GM12878 (cell line): ENCODE data around the gene EXPH5. TPM values are rescaled to one million over a fixed set of nuclear protein-coding genes. Genes with fewer than 3 reads are reported as not detected.

Experiments used
- ATAC-seq: fragments of 200-7000 bp; cut with Tn5 transposase; 3 replicates; pipeline ENCODE4 v1.9.1; 2020; ENCODE audit warnings: mild to moderate bottlenecking, moderate library complexity
- BruUV-seq: library from RNA; stranded (reverse); fragments of 400-500 nt; replicated peaks from 2 replicates; lab custom pipeline; 2021; lab: Mats Ljungman, UMichigan
- CTCF ChIA-PET: fragments of 300-600 bp; sonication (Branson Sonifier 250); formaldehyde crosslinking; extraction: SDS; loops from one replicate; lab custom pipeline; 2021; ENCODE audit warnings: inconsistent platforms; lab: Yijun Ruan, JAX
- POLR2A ChIA-PET: fragments of 350-600 bp; formaldehyde crosslinking; extraction: SDS; loops from one replicate; lab custom pipeline; 2021; ENCODE audit warnings: inconsistent platforms; lab: Charles Lee
- RAD21 ChIA-PET: fragments of 300-600 bp; sonication (Branson Sonifier 250); formaldehyde crosslinking; loops from one replicate; lab custom pipeline; 2023; ENCODE audit warnings: antibody characterized with exemption; ENCODE audit not compliant: unreplicated experiment; lab: Charles Lee
- SMC1A ChIA-PET: fragments of 300-600 bp; sonication (Branson Sonifier 250); formaldehyde crosslinking; loops from one replicate; lab custom pipeline; 2023; ENCODE audit not compliant: unreplicated experiment, uncharacterized antibody; lab: Charles Lee
- DNase-seq: peaks from one replicate; pipeline ENCODE4 v3.0.0-alpha.2; 2011; ENCODE audit warnings: low read depth, low spot score
- FAIRE-seq: peaks from 3 replicates; lab custom pipeline; 2011; peaks lifted over from hg19 to GRCh38; lab: Jason Lieb, UNC
- H2AFZ ChIP-seq: 2 replicates; pipeline ENCODE4 v1.6.0; 2011; ENCODE audit warnings: low read depth, low read length, control low read depth; ENCODE audit not compliant: control insufficient read depth
- H3K27ac ChIP-seq: 2 replicates; pipeline ENCODE4 v1.5.1; 2011; ENCODE audit warnings: control low read depth; ENCODE audit not compliant: control insufficient read depth, insufficient read depth
- H3K27me3 ChIP-seq, 2 experiments: replicated peaks in 1 of 2; 2 replicates each; pipeline versions ENCODE4 v1.6.0 to v1.6.1; 2011; ENCODE audit warnings: low read length in 1 of 2; ENCODE audit not compliant: control insufficient read depth in 2 of 2, insufficient read depth in 2 of 2
- H3K36me3 ChIP-seq, 2 experiments: 2 replicates each; pipeline ENCODE4 v1.5.1; 2011; ENCODE audit warnings: low read length in 1 of 2; ENCODE audit not compliant: control insufficient read depth in 2 of 2, insufficient read depth in 2 of 2
- H3K4me1 ChIP-seq: 2 replicates; pipeline ENCODE4 v1.6.1; 2011; ENCODE audit warnings: mild to moderate bottlenecking, low read length, moderate library complexity, mixed read lengths; ENCODE audit not compliant: control insufficient read depth, insufficient read depth
- H3K4me2 ChIP-seq: 2 replicates; pipeline ENCODE4 v1.6.0; 2011; ENCODE audit warnings: control low read depth; ENCODE audit not compliant: control insufficient read depth, insufficient read depth
- H3K4me3 ChIP-seq: fragments of 200-600 bp; sonication (generic); 2 replicates; pipeline ENCODE4 v1.5.1; 2016
- H3K79me2 ChIP-seq: 2 replicates; pipeline ENCODE4 v1.6.0; 2011; ENCODE audit warnings: low read length; ENCODE audit not compliant: control insufficient read depth, insufficient read depth
- H3K9ac ChIP-seq: 2 replicates; pipeline ENCODE4 v1.8.0; 2011; ENCODE audit warnings: low read length, control low read depth, mixed read lengths; ENCODE audit not compliant: control insufficient read depth, insufficient read depth
- H3K9me3 ChIP-seq: replicated peaks from 3 replicates; pipeline ENCODE4 v1.5.1; 2011; ENCODE audit warnings: mild to moderate bottlenecking, low read length; ENCODE audit not compliant: control insufficient read depth, insufficient read depth
- H4K20me1 ChIP-seq: 2 replicates; pipeline ENCODE4 v1.6.0; 2011; ENCODE audit not compliant: control insufficient read depth, insufficient read depth
- IKZF2 ChIP-seq, 2 experiments: fragments of 450-650 bp; IDR thresholded peaks; 2 replicates each; pipeline ENCODE4 v1.6.1; 2017; ENCODE audit warnings: mild to moderate bottlenecking in 2 of 2, moderate library complexity in 2 of 2
- MLLT1 ChIP-seq: fragments of 450-650 bp; IDR thresholded peaks from 2 replicates; pipeline ENCODE4 v1.6.1; 2016; ENCODE audit warnings: mild to moderate bottlenecking
- TBL1XR1 ChIP-seq: IDR thresholded peaks from 2 replicates; pipeline ENCODE4 v1.6.1; 2012; ENCODE audit warnings: low read depth, low read length, improper control_type of control experiment
- ZNF24 ChIP-seq: fragments of 450-650 bp; IDR thresholded peaks from 2 replicates; pipeline ENCODE4 v1.6.1; 2017; ENCODE audit warnings: antibody characterized with exemption, mild to moderate bottlenecking
- WGBS: methylation state at CpG from one replicate; pipeline ENCODE4 v1.1.6; 2016; ENCODE audit warnings: low lambda C conversion rate; ENCODE audit not compliant: insufficient replicate concordance, insufficient coverage; ENCODE audit errors: missing lambda C conversion rate; 5-methylcytosine and 5-hydroxymethylcytosine counted together
- in situ Hi-C: fragments of 300-500 bp; cut with MboI; formaldehyde crosslinking; loops from 9 replicates; pipeline ENCODE4 v1.14.3; 2018; ENCODE audit warnings: mixed read lengths
- intact Hi-C: fragments of 100-400 bp; cut with micrococcal nuclease; formaldehyde crosslinking; loops from one replicate; pipeline ENCODE4 v1.14.2; 2022; ENCODE audit not compliant: unreplicated experiment
- polyA plus RNA-seq, 11 experiments: library from polyadenylated mRNA; depleted of rRNA in 4 of 11; unstranded in 6 of 11; stranded (reverse) in 5 of 11; fragments of >200 nt; fragmentation: Nextera tagmentation in 4 of 11; fragmentation: Illumina TruSeq in 1 of 11; extraction: Ambion mirVana in 4 of 11; extraction: Trizol in 1 of 11; gene quantifications; 1 replicate in 1 of 11; 2 replicates in 10 of 11; pipeline versions ENCODE4 v1.2.1 to v1.2.3, GENCODE V29; 2011 to 2016; ENCODE audit warnings: inconsistent platforms in 2 of 11, missing spikeins in 2 of 11, low read depth in 1 of 11
- total RNA-seq, 4 experiments: library from RNA; depleted of rRNA in 3 of 4; stranded (reverse); fragments of >200 nt in 3 of 4; fragmentation: Illumina TruSeq in 1 of 4; extraction: Trizol in 1 of 4; gene quantifications; 2 replicates each; pipeline versions ENCODE4 v1.2.1 to v1.2.3, GENCODE V29; 2013 to 2021

Gene EXPH5
- total and polyA plus RNA-seq, 10 of the 15 experiments (the other 5 are each of a cell fraction or from before 2014, with no cell fraction given), result 0.69 to 11.1 (median 4.3) TPM

- TF ChIP-seq IKZF2 (IDR thresholded peaks at IDR 0.05) (peak in 1 of 2 experiments; percentile 71), ZNF24 (peak; percentile 98)
- TF ChIP-seq, all 136 proteins: peak for 35
These were observed 96.1 kb downstream of the EXPH5 start (continued) for GRCh38 chr11:108497317-108498045.

DNA sequence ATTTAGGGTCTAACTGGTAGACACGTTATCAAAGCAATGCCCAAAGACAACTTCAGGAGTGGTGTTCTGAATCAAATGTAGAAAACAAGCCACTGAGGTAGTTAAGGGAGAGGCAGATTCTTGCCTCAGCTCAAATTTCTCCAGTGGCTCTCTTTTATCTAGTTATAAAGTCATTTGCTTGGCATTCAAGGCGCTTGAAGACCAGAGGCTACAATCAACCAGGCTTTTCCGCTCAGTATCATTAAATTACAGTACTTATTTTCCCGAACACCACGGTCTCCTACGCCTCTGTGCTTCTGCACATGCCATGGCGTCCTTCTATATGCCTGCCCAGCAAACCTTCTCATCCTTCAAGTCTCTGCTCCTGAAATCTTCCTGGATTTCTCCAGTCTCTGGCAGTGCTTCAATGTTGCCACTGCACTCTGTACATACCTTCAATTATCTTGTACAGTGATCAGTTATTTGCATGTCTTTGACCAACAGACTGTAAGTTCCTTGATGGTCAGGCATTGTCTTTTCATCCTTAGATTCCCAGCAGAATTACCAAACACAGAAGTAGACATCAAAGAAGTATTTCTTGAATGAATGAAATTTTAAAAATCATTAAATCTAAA lies 96.8 kb downstream of the EXPH5 start:
- peak; percentile 9 for ATAC-seq
- Histone ChIP-seq H3K9me3 (no peaks in the 10 kb centered on the region), H3K27me3 (no peaks in the 10 kb centered on the region), H2AFZ (peak overlapping the region; percentile 79), H3K4me3 (peak overlapping the region; percentile 65), H4K20me1 (no peaks in the 10 kb centered on the region), H3K4me2 (peak overlapping the region; percentile 94), H3K79me2 (peaks cover 12% of the 10 kb centered on the region), H3K36me3 (no peaks in the 10 kb centered on the region), H3K9ac (peak overlapping the region; percentile 97), H3K4me1 (no peaks in the 10 kb centered on the region), H3K27ac (peak overlapping the region; percentile 66)
- intact Hi-C loops (loop anchor here (2.0 to 10.0 kb wide), 4 partner anchors 30 to 272 kb away; partner anchors contain the start of genes ATM, C11orf65, EXPH5 and NPAT), in situ Hi-C loops (no loop called here)
- ChIA-PET SMC1A (interaction anchor here (1.2 to 2.0 kb wide), 6 partner anchors 61 to 238 kb away, joined by 3 to 10 read pairs (median 4); no protein-coding TSS in a partner anchor), RAD21 (interaction anchor here (1.1 to 2.3 kb wide), 4 partner anchors 62 to 275 kb away, joined by 3 to 12 read pairs (median 8); partner anchors contain the start of genes ATM and NPAT), CTCF (interaction anchor here (0.6 to 1.3 kb wide), 2 partner anchors 149 to 265 kb away, joined by 4 to 6 read pairs; no protein-coding TSS in a partner anchor), POLR2A (interaction anchor here (1.2 kb wide), 1 partner anchor 23 kb away, joined by 4 read pairs; no protein-coding TSS in a partner anchor)
- BruUV-seq, result no TSS peak
- WGBS, result 93% methylated on average over 7 of the region's 7 CpGs
- no peak for FAIRE-seq
- DNase-seq, result no peak
- TF ChIP-seq TBL1XR1 (no peak), MLLT1 (peak; percentile 95)
- TF ChIP-seq, all 136 proteins: peak for 1
